Colon (tissue), 2 donors: ENCODE data around the gene TIMP3.
"Not testable (repeated sequence)": the region's sequence is repeated elsewhere in the genome, so short reads cannot be mapped to it uniquely, and the experiment has no call there.

ENCODE experiments used
- FAIRE-seq: peaks from 2 replicates; lab custom pipeline; 2012; peaks lifted over from hg19 to GRCh38; lab: Jason Lieb, UNC
- donor health status: control.
- donor health status: control.

Gene TIMP3

GRCh38 chr22:32855045-32855756, 53.7 kb downstream of the TIMP3 start:
- FAIRE-seq: no peak

DNA sequence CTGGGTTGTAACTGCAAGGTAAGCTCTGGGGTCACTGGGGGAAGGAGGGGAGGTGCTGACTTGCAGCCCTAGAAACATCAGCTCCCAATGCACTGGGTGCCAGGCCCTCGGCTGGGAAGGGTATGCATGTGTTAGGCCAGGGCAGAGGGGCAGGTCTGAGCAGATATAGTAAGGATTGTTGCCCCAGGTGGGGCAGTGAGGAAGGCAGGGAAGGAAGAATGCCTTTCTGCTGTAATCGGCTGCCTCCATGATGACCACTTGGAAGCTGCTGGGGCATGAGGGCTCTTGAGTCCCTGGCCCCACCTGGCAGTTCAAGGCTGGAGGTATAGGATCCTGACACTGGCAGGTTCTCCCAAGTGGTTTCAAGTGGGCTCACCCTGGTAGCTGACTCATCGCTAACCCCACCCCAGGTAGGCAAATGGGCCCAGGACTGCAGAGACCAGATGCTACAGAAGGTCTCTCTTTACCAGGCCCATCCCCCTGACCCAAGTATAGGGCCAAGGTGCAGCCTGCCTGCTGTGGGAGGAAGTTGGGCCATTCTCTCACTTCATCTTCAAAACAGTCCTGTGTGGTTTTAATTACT, 56.7 kb downstream of the TIMP3 start:
- no peak for FAIRE-seq

DNA sequence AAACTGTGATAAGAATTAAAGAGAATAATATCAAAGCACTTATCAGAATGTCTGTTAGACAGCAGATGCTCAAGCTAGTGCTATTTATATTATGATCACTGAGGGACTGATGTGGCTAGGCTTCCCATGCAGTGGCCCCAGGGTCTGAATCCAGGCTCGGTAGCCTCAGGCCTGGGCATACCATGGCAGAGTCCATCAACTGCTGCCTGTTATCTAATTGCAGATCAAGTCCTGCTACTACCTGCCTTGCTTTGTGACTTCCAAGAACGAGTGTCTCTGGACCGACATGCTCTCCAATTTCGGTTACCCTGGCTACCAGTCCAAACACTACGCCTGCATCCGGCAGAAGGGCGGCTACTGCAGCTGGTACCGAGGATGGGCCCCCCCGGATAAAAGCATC, 57.5 kb downstream of the TIMP3 start:
- FAIRE-seq: no peak

- no peak for FAIRE-seq
Measured at GRCh38 chr22:32859743-32860142, 58.2 kb downstream of the TIMP3 start.

DNA sequence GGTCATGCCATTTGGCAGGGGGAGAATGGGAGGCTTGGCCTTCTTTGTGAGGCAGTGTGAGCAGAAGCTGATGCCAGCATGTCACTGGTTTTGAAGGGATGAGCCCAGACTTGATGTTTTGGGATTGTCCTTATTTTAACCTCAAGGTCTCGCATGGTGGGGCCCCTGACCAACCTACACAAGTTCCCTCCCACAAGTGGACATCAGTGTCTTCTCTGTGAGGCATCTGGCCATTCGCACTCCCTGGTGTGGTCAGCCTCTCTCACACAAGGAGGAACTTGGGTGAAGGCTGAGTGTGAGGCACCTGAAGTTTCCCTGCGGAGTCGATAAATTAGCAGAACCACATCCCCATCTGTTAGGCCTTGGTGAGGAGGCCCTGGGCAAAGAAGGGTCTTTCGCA, 59.8 kb downstream of the TIMP3 start:
- no peak for FAIRE-seq

DNA sequence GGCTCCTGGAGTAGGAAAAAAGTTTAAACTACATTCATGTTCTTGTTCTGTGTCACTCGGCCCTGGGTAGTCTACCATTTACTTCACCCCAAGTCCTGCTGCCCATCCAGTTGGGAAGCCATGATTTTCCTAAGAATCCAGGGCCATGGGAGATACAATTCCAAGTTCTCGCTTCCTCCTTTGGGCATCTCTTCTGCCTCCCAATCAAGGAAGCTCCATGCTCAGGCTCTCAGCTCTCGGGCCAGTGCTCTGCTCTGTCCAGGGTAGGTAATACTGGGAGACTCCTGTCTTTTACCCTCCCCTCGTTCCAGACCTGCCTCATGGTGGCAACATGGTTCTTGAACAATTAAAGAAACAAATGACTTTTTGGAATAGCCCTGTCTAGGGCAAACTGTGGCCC, 60.6 kb downstream of the TIMP3 start:
- FAIRE-seq: no peak

DNA sequence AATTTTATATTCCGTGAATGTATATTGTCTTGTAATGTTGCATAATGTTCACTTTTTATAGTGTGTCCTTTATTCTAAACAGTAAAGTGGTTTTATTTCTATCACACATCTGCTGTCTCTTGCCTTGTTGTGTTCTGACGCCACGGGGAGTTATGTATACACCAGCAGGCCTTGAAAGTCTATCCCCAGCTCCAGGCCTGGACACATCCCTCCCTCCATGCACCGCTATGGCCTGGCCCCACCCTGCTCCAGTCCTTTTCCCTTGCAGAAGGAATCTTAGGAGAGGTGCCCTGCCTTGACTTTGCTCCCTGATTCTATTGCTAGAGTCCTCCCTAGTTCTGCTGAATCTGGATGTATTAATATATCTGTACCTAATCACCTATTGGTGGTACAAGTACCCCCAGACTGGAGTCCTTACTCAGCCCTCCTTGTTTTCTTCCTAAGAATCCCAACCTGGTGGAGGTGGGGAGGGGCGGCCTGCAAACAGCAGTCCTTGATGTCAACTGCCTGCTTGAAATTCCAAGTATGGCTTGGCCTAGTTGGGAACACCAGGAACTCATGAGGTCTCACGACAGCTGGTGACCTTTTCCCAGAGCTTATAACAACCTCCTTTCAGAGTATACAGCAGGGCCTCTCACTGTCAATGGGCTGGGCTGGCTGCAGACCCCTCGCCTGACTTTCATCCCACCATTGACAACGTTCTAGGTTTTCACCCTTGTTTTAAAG, 61.6 kb downstream of the TIMP3 start:
- FAIRE-seq: no peak

DNA sequence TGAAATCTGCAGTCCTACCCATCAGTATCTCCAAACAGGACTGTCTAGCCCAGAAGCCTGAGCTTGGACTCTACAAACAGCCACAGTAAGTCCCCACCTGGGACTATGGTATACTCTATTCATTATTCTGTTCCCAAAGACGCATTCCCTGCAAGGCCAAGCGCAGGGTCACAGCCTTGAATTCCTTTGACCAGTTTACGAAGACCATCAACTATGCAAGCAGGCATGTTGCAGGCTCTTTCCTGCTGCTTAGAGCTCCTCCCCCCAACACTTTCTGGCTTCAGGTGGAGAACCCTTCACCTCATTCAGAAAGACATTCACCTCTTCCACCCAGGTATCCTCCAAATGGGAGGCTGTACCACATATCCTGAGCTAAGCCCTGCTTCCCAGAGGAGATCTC, 62.5 kb downstream of the TIMP3 start:
- FAIRE-seq: no peak

DNA sequence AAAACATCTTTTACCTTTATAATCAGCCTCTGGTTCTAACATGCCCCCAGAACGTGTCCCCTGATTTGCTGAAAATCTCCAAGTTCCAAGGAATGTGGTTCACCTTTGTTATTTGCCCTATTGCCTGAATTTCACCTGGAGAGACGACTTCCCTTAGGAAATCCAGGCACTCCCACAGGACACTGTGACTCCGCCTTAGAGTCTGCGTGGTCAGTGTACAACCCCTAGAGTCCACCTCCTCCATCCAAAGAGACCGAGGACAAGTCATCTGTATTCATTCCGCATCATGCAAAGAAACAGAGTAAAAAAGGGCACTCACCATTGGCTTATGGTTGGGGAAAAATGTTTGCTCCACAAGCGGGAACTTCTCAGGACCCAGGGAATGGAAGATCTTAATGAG, 63.1 kb downstream of the TIMP3 start:
- FAIRE-seq: no peak

DNA sequence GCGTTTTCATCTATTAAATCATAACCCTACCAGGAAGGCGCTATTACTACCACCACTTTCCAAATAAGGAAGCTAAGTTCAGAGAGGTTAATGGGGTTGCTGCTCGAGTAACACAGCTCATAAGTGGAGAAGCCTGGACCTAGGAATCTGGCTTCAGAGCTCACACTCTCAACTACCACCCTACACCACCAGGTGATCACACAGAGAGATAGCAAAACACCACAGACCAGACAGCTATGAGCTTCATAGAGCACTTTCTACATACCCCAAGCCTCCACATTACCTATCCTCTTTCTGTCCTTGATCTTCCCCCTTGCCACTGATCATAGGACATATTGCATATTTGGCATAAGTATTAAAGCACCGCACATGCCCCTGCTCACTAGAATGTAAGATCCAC, 65.4 kb downstream of the TIMP3 start:
- FAIRE-seq: no peak

- FAIRE-seq: no peak
Measured at GRCh38 chr22:32868946-32869345, 67.4 kb downstream of the TIMP3 start.

GRCh38 chr22:32870474-32870873, 69.0 kb downstream of the TIMP3 start:
- FAIRE-seq: no peak

- FAIRE-seq: not testable (repeated sequence)
Measured at GRCh38 chr22:32873604-32874003, 72.1 kb downstream of the TIMP3 start.

DNA sequence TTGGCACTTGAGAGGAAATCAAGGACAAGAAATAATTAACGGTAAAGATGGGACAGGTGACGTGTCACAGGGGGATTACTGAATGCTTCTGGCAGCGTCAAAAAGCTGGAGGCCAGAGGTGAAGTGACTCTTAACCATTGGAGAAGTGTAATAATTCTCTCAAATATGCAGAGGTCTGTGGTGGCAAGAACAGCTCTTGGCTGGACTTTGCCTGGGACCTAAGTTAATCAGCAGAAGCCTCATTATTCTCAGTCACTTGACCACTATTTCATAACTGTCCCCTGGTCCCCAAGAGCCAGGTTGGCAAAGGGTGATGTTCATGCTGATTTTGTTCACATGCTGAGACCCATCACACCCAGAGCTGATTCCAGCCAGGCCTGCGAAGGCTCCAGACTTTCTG, 72.9 kb downstream of the TIMP3 start:
- no peak for FAIRE-seq

GRCh38 chr22:32874976-32875375, 73.5 kb downstream of the TIMP3 start:
- no peak for FAIRE-seq

DNA sequence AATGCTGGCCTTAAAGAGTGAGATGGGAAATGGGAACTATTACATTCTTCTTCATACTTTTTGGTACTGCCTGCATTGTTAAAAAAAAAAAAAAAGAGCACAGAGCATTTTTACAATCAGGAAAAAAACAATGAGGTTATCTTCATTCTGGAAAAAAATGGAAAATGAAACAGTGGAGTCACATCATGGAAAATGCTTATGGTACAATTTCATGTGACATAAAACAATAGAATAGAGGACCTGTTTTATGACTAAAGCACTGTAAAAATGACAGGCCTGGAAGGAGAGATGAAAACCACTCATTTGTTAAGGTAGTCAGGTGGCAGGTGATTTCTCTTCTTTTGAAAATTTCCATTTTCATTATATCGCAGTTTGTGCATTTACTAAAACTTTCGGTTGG, 75.0 kb downstream of the TIMP3 start:
- FAIRE-seq: no peak

- FAIRE-seq: no peak
Measured at GRCh38 chr22:32877196-32877595, 75.7 kb downstream of the TIMP3 start.

GRCh38 chr22:32879550-32879949, 78.0 kb downstream of the TIMP3 start:
- FAIRE-seq: no peak

DNA sequence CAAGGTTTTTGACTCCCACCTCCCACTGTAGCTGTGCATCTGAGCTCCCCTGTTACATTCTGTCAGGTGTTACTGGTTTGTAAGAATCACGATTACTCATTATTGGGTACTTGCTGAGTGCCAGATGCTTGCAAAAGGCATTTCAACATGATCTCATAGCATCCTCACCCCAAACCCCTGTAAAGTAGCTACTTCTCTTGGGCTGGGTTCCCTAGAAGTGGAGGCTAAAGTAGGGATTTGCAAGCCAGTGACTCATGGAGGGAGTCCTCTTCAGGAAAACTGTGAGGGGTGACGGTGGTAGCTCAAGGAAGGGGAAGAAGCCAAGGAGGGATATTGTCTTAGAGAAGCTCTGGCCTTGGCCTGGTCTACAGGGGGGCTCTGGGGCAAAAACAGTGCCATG, 78.6 kb downstream of the TIMP3 start:
- no peak for FAIRE-seq

DNA sequence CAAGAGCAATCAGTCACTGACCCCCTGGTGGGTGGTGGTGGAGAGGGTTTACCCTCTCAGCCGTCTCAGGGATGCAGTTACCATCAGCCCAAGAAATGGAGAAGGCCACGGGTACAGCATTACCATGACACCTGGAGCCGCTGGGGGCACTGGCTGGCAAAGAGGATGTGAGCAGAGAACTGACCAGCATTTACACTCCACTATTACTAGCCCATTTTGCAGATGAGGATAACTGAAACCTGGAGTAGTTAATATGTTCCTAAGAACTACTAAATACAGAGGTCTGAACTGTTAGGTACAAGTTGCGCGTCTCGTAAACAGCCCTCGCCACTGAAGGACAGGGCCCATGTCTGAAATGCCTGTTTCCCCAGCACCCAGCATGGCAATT, 79.0 kb downstream of the TIMP3 start:
- no peak for FAIRE-seq

- FAIRE-seq: no peak
Measured at GRCh38 chr22:32880893-32881596, 79.5 kb downstream of the TIMP3 start.

DNA sequence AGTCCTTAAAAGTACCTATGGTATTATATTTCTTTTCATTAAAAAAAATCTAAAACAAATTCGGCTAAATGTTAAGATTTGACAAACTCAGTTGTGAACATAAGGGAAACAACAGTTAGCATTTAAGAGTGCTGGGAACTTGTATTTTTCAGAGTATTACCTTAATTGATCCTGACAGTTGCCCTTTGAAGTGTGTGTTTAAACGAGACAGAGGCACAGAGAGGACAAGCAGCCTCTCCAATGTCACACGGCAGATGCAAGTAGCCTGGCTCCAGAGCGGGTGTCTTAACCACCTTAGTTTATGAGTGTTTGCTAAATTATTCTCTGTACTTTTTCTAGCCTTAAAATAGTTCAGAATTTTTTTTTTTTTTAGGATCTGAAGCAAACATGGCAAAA, 80.9 kb downstream of the TIMP3 start:
- no peak for FAIRE-seq
